Mucosa of descending colon (tissue), 3 donors: ENCODE results near the gene LCN10. TPM values are rescaled to one million over a fixed set of nuclear protein-coding genes. Genes with fewer than 3 reads are reported as not detected.

Source experiments
- ATAC-seq: fragments of 200-7000 bp; cut with Tn5 transposase; one replicate; pipeline ENCODE4 v1.9.1; 2020; ENCODE audit warnings: mild to moderate bottlenecking, moderate library complexity
- DNase-seq, 3 donors: peaks; one replicate each; pipeline ENCODE4 v3.0.0-alpha.2; 2020
- H3K36me3 ChIP-seq: fragments of 200-600 bp; one replicate; pipeline ENCODE4 v1.8.0; 2021; ENCODE audit warnings: low read depth, mild to moderate bottlenecking
- H3K4me1 ChIP-seq: fragments of 200-600 bp; one replicate; pipeline ENCODE4 v1.8.0; 2021; ENCODE audit warnings: low read depth, mild to moderate bottlenecking
- H3K4me3 ChIP-seq: fragments of 200-600 bp; one replicate; pipeline ENCODE4 v1.8.0; 2021; ENCODE audit warnings: mild to moderate bottlenecking
- H3K9me3 ChIP-seq: fragments of 200-600 bp; one replicate; pipeline ENCODE4 v1.8.0; 2021; ENCODE audit warnings: mild to moderate bottlenecking
- intact Hi-C, 2 donors: fragments of 100-400 bp; cut with DNase I in 1 of 2; cut with micrococcal nuclease in 1 of 2; formaldehyde crosslinking; loops; one replicate each; pipeline versions ENCODE4 v1.11.0 to v1.11.1; 2022; cut with DNase I, micrococcal nuclease
- total RNA-seq, 3 donors: library from RNA; stranded (reverse); fragmentation: NEBNext Ultra II Directional in 2 of 3; extraction: Animal tissue kit (Norgen Biotek cat#: 25700) in 2 of 3; gene quantifications; one replicate each; pipeline versions ENCODE4 v1.2.1 to v1.2.4, GENCODE V29; 2021 to 2023
- TF ChIP-seq, protein P1 (sequence below): fragments of 200-600 bp; IDR thresholded peaks from one replicate; pipeline ENCODE4 v1.8.0; 2022; ENCODE audit warnings: antibody characterized with exemption, mild to moderate bottlenecking
- donor health status: DM: no; HTN: no; CAD: no; lungs with moderate emphysema.
- donor health status: DM: no; HTN: no; CAD: no.
- donor health status: DM: no; HTN: yes; CAD: no.

Gene LCN10
- total RNA-seq, 3 donors from 2014 or later = 0.12 to 5.1 (median 2.7) TPM

GRCh38 chr9:136782452-136782851 lies 39.7 kb upstream of the LCN10 start:
- TF ChIP-seq, protein P1, sequence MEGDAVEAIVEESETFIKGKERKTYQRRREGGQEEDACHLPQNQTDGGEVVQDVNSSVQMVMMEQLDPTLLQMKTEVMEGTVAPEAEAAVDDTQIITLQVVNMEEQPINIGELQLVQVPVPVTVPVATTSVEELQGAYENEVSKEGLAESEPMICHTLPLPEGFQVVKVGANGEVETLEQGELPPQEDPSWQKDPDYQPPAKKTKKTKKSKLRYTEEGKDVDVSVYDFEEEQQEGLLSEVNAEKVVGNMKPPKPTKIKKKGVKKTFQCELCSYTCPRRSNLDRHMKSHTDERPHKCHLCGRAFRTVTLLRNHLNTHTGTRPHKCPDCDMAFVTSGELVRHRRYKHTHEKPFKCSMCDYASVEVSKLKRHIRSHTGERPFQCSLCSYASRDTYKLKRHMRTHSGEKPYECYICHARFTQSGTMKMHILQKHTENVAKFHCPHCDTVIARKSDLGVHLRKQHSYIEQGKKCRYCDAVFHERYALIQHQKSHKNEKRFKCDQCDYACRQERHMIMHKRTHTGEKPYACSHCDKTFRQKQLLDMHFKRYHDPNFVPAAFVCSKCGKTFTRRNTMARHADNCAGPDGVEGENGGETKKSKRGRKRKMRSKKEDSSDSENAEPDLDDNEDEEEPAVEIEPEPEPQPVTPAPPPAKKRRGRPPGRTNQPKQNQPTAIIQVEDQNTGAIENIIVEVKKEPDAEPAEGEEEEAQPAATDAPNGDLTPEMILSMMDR = no peak
- no peak overlapping the region for H3K4me3 ChIP-seq
- H3K4me1 ChIP-seq = peaks cover 13% of the 10 kb centered on the region
- no peaks in the 10 kb centered on the region for H3K36me3 ChIP-seq
- intact Hi-C loops = loop anchor here in 1 of 2 donors (5.0 kb wide), 1 partner anchor 250 kb away; the partner anchor contains the start of gene FUT7
- ATAC-seq (no peak), DNase-seq (no peak)
- H3K9me3 ChIP-seq = no peaks in the 10 kb centered on the region

GRCh38 chr9:136779808-136780207 lies 37.1 kb upstream of the LCN10 start:
- Histone ChIP-seq H3K36me3 (no peaks in the 10 kb centered on the region), H3K9me3 (no peaks in the 10 kb centered on the region), H3K4me1 (peaks cover 7% of the 10 kb centered on the region), H3K4me3 (no peak overlapping the region)
- DNase-seq = no peak
- TF ChIP-seq, protein P1 = no peak
- intact Hi-C loops = loop anchor here in 1 of 2 donors (5.0 kb wide), 1 partner anchor 252 kb away; the partner anchor contains the start of gene FUT7
- no peak for ATAC-seq

- ATAC-seq = peak; percentile 93
- peak in 2 of 3 donors; percentile 70 to 82 for DNase-seq
- H3K4me3 ChIP-seq = no peak overlapping the region
These were observed 34.6 kb upstream of the LCN10 start for GRCh38 chr9:136777359-136777758.

DNA sequence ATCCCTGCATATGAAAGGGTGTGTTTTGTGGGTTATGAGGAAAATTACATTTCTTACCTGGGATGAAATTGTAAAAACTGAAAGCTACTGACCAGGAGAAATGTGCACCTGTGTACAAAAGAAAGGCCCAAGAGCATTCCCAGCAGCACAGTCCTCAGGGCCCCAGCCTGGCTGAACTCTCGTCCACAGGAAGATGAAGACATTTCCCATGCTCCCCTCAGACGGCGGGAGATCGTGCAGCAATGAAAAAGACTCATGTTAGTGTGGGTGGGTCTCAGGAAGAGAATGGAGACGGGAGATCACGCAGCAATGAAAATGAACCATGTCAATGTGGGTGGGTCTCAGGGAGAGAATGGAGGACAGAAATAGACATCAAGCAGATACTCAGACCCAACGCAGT lies 34.2 kb upstream of the LCN10 start:
- intact Hi-C loops = no loop called here
- peaks cover 4% of the 10 kb centered on the region for H3K9me3 ChIP-seq
- H3K4me3 ChIP-seq = no peak overlapping the region
- DNase-seq = no peak
- H3K4me1 ChIP-seq = peaks cover 7% of the 10 kb centered on the region
- TF ChIP-seq, protein P1 = no peak
- peak; percentile 17 for ATAC-seq
- H3K36me3 ChIP-seq = no peaks in the 10 kb centered on the region

More at GRCh38 chr9:136777359-136777758, 34.6 kb upstream of the LCN10 start:
- Histone ChIP-seq H3K36me3 (no peaks in the 10 kb centered on the region), H3K9me3 (peaks cover 4% of the 10 kb centered on the region), H3K4me1 (peaks cover 7% of the 10 kb centered on the region)
- TF ChIP-seq, protein P1 = no peak
- intact Hi-C loops = no loop called here

- ATAC-seq (no peak), DNase-seq (peak in 1 of 3 donors; percentile 16)
- Histone ChIP-seq H3K36me3 (no peaks in the 10 kb centered on the region), H3K4me1 (peaks cover 7% of the 10 kb centered on the region), H3K9me3 (peaks cover 4% of the 10 kb centered on the region), H3K4me3 (no peak overlapping the region)
- TF ChIP-seq, protein P1 = no peak
- intact Hi-C loops = no loop called here
These were observed 32.5 kb upstream of the LCN10 start for GRCh38 chr9:136775191-136775590.
